Retina (tissue), 1 donor: ENCODE measurements around the gene CNOT4.

Source experiments
- DNase-seq: peaks from one replicate; pipeline ENCODE4 v3.0.0-alpha.2; 2016

The CNOT4 gene

DNA sequence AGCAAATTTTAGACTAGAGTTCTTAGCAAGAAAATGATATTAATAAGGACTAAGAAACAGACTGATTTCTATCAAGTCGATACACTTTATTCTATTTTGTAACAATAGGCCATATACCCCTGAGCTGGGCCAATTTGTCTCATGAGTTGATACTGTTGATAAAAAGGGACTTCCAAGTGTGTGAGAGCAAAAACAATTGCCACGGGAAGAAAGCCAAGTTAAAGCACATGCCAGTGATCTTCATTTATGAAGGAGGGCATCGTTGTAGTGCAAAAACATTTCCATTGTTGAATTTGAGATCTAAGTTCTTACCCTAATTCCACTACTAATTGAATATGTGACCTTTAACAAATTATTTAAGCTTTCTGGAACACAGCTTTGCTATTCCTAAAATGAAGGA lies 119.9 kb downstream of the CNOT4 start:
- no peak for DNase-seq

DNA sequence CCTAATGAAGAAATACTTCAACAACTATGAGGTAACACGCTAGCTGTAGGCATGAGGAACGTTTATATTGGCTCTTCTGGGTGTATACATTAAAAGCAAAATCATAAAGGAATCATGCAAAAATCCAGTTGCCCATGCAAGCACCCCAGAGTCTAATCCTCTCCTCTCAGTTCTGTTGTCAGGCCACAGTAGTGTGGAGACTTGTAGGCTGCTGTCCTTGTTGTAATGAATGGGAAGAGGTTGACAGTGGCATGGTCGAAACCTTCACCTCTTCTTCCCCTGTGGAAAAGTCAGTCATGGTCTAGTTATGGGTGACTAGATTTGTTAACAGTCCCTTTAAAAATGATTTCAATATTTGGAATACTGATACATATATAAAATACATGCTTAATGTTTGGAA lies 121.3 kb downstream of the CNOT4 start:
- no peak for DNase-seq

DNA sequence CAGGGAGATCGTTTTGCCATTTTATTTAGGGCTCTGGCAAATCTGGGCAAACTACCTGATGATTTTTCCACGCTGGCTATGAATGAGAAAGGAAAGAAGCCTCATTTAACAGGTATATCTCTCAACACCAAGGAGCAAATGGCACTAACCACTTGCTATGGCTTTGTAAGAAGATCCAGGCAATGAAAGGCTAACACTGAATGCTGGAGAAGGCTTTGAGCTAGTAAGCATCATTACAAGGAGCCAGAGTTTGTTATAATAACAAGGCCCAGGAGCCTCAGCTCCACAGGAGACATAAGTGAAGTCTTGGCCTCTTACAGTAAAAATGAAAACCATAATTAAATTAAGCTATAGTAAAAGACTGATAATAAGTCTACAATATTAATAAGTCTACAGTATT lies 123.1 kb downstream of the CNOT4 start:
- DNase-seq: no peak

DNA sequence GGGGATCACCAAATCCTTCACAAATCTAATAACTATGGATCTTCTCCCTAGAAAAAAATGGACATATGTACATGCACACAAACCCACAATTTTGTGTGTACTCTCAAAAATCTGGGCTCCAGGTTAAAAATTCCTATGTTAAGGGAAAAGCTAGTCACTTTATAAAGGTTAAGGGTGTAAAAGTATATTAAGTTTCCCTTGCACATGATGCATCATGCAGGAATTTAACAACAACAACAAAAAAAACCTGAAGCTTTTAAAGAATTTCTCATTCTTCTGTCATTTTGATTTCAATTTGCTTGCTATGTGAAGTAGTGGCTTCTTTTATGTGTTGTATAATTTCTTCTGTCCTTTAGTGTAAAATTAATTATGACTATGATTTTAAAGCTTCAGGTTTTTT lies 123.7 kb downstream of the CNOT4 start:
- no peak for DNase-seq

DNA sequence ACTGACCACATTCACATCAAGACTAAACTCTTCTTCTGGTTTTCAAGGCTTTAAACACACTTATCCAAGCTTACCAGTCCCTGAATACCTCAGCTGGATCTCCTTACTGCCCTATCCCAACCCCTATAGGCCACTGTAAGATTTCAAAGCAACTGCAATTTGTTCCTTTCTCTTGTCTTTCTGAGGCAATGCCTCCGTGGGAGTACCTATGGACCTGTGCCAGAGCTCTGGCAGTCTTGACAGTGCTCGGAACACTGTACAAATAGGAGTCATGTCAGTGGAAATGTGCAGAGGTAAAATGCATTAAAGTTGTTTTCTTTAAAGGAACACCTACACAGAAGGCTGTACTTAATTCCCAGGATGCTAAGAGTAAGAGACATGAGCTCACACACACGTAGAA lies 124.7 kb downstream of the CNOT4 start:
- no peak for DNase-seq

DNA sequence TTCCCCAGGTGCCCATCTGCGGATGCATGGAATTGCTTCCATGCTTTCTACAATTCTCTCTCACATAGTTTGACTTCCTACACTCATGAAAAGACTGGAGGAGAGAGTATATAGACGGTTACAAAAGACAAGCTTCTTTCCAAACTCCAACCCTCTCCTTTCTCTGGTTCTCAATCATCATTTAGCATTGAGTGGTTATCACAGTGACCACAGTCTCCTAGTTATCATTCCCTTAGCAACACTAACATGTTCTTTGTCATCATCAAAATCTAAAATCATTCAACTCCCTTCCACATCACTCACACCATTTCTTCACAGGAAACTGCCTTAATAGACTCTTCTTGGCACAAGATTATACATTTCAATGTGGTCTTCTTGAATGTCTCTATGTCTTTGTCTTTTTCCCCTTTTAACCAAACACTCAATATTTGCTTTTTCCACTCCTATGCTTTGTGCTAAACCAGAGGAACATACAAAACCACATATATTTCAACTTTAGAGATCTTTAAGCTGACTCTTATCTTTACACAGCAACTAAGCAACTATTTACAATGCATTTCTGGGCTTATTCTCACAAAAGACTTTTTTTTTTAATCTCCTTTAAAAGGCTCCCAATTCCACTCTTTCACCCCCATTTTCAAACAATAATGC lies 126.3 kb downstream of the CNOT4 start:
- DNase-seq: no peak

DNA sequence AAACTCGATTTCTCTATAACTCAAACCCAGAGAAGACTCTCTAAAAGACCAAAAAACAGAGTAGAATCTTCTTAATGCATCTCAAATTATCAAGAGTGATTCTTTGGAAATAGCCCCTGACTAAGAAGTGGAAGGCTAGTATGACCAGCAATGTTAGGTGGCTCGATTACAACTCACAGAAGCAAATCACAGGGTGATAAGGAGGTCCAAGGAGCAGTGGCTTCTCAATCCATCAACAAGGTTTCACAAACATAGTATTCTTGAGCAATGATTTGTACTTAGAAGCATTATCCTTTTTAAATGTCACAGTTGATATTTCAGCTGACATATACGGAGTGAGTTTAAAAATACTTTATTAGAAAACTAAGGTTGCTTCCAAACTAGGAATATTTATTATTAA lies 127.7 kb downstream of the CNOT4 start:
- no peak for DNase-seq

DNA sequence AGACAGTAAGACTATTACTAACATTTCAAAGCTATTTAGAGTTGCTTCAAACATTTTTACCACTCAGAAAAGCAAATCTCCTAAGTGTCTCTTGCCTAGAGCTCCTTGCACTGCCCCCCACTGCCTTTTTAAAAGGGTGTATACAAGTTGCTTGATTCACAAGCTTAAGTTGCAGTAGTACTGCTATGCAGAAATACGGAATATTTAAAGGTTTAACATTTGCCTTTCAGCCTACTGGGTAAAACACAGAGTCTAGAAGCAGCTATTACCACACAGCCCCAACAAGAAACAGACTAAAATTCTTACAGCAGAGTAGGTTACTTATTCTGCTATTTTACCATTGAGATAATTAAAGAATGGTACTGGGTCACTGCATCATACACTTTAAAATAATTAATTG lies 128.5 kb downstream of the CNOT4 start:
- no peak for DNase-seq

DNA sequence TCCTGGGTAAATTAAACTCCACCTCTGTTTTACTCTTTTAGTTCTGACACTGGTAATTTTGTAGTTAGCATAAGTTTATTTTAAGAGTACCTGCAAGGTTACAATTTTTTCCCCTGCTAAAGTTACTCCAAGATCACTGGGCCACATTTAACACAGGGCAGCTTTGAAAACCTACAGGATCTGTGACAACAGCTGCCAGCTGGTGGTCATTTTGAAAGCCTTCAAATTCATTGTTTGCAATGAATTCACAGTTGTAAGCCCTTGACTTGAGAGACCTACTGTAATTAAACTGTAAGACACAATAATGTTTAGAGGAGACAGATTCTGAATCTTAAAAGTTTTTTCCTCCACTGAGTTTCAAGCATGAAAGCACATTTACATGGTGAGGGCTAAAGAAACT lies 129.6 kb downstream of the CNOT4 start:
- no peak for DNase-seq

DNA sequence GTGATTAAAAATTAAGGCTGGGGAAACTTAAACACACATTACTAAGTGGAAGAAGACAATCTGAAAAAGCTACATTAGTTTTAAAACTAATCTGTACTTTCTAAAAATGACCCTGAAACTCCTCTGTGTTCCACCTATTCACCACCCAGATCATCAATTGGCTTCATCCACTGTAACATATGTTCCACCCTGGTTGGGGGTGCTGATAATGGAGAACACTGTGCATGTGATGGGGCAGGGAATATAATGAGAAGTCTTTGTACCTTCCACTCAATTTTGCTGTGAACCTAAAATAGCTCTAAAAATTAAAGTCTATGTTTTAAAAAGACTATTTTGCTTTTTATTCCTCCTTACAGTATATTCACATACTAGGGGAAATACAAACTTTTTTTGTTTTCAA lies 132.7 kb downstream of the CNOT4 start:
- no peak for DNase-seq

DNA sequence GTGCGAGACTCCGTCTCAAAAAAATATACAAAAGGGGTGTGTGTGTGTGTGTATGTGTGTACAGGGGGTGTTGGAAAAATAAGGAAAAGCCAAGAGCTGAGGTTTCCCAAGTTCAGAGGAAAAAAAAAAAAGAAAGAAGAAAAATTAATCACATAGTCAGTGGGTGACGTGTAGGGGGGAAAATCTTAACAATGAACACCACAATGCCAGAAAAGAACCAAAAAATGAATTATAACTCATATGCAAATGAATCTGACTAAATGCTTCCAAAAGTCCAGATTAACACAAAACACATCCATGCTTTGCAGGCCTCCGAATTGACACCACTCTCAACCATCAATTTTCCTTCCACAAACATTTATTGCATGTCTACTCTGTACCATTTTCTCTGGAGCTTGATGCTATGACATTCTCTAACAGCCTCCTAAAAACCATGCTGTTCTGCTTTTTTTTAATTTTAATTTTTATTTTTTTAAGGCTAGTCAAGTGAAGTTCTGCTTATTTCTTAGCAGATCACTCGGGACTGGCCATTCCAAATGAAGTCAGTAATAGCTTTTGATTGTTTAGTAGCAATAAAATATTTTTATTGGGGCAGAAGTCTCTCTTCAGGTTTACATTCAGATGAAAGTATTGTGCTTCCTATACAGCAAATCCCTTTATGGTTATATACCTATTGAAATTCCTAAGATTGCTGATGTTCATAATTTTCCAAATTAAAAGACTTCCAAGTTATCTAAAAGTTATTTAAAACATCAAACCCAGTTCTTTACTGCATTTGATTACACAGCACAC lies 133.8 kb downstream of the CNOT4 start:
- DNase-seq: no peak

DNA sequence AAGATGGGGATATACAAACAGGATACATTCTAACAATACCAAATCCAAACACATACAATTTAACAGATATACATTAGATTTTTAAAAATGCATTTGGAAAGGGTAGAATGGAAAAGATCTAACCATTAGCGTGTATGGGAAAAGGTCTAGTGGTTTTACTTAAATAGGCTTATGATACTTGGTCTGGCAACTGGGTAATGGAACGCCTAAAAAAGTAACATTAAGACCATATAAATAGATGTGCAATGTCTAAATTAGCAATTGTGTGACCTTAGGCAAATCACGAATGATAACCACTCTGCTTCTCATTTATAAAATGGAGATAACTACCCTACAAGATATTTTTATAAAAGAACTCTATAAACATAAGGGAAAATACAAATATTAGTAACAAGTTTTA lies 135.2 kb downstream of the CNOT4 start:
- DNase-seq: no peak

DNA sequence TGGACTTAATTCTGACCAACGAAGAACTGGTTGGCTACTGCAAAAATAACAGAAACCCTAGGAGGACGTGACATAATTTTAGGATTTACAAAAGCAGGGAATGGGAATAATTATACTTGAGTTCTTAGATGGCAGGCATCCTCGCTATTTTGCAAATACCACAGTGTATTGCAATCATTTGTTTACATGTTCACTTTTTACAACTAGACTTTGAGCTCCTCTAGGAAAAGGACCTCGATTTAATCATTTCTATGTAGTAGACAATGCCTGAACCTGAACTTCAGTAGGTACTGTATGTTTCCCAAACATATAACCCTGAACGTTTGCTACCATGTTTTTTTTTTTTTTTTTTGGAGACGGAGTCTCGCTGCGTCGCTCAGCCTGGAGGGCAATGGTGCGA lies 137.7 kb downstream of the CNOT4 start:
- DNase-seq: no peak

DNA sequence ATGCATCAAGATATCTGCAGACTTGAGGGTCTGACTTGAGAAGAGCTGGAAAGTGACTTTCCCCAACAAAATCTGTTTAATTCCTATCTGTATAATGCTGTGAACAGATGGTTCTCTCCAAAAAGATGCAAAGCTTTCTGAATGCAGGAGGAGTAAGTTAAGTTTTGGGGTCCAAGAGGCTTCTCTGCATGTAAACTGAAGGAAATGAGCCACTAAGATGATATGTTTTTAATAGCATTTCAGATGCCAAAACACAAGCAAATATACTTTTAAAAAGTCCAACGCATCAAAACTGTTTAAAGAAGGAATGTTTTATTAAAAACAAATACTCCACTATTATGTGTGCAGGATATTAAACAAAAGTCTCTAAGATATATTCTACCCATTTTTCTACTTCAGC lies 139.2 kb downstream of the CNOT4 start:
- DNase-seq: no peak

DNA sequence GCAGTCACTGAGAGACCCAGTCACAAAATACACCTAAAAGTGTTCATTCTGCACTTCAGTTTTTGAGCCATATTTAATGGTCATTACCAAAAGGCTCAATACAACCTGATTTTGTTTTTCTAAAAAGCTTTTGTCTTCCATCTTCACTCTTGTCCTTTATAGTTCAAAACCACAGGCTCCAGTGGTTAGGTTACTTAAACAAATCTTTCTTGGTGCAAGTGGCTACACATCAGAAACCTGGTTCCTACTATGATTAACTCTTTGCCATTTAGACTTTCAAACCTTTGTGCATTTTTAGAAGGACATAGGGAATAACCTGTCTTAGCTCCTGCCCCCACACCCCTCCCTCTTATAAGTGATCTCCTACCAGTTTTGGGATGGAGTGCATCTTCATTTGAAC lies 140.5 kb downstream of the CNOT4 start:
- DNase-seq: no peak

DNA sequence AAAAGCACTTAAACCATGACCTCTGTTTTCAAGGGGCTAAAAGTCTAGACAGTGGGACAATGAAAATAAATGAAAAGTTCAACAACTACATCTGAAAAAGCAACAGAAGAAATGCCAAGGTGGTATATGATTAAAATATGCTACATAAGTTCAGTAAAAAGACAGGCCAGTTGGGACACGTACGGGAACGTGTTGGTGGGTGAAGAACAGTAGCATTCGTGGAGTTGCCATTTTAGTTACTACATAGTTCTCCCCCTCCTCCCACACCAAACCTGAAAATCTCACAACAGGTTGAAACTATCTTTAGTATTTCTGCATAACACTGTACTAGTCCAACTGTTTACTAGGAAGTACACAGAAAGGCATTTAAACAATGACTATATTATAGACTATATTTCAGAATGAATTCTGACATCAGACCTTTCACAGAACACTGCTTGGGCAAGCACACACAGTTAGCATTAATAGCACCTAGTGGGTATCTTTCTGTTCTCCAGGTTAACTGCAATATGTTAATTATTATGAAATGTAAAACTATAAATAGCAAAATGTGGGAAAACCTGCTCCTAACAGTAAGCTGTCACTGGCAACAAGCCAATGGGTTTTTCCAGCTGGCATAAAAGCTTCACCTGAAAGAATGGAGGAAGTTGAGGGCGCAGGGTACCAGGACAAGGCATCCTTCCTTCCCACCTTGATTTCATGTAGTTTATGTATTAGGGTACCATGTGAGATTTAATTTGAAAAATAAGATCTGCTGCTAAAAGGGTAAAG lies 141.3 kb downstream of the CNOT4 start:
- DNase-seq: no peak

DNA sequence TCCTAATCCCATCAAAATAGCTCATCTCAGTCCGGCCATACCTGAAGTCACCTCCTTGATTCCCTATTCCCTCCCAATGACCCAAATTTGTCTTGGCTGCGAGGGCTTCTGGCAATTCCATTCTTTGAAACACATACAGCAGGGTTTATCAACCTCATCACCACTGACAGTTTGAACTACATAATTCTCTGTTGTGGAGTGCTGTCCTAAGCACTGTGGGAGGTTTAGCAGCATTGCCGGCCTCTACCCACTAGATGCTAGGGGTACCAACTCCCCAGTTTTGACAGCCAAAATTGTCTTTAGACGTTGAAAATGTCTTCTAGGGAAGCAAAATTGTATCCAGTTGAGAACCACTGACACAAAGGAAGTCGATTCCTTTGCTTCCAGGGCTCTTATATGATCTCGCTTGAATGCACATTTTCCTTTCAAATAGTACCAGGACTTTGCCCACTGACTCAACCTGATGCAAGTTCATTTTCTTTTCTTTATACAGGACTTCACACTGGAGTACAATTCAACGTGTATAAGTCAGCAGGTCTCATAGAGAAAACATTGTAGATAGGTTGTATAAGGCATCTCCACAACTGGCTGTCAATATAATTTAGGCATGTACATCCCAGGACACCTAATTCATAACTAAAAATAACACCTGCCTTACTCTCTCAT lies 142.9 kb downstream of the CNOT4 start:
- no peak for DNase-seq

DNA sequence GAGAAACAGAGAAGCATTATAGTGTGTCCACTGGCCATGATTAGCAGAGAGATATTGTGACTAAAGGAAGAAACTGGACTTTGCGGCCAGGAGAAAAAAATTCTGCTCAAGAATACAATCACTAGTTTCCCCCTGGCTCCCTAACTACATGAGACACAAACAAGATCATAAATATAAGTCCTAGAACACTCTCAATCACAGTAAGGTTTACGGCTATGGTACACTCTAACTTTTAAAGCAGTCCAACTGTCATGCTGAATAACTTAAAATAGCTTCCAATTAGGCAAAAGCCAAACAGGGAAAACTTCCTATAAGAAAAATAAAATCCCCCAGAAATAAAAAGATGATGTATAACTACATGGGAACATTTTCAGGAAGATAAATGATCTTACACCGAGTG lies 144.2 kb downstream of the CNOT4 start:
- DNase-seq: no peak

DNA sequence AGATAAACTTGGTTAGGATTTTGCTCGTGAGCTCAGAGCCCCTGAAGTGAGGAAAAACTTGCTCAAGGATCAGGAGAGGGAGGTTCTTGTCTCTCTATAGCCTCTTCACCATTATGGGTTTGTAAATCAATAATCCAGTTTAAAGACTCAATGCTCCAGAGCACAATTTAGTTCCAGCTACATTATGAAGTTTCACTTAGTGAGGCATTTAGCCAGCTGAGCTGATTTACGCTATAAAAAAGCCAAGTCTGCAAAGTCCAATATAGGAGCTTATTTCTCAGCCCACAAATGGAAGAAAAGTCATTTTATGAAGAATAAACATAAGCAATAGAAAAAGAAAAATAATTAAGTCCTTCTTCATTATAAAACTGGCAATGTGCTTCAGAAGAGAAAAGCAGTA lies 145.7 kb downstream of the CNOT4 start:
- no peak for DNase-seq

DNA sequence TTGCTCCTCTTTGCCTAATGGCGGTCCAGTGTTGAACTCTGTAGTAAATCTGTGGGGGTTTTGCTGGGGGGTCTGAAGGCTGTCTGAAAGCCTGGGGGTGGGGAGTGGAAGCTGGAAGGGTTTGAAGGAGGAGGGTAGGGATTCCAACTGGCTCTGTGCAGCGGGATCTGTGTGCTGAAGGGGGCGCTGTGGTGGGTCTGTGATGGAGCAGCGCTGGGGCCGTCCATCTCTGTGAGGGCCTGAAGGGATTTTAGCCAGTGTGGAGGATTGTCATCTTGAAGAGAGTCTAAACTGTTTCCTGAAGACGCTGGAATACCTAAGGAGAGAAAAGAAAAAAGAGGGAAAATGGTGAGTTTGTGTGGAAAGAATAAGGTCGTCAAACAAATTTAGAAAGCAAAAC lies 147.0 kb downstream of the CNOT4 start:
- no peak for DNase-seq

DNA sequence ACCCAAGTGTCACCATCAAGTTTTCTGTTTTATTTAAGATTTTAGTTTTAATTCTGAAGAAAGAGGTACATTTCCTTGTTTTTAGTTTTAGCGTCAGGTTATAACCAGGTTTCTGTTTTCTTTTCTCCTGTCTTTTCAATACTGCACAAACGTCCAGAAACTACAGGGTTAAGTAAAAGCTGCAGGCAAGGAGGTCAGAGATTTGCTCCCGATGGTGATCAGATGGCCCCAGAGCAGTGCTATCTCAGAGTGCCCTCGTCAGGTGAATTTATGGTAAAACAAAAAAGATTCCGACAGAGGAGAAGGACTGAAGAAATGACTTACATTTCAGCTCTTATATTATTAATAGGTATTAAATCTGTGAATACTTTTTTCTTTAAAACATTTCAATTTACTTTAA lies 148.1 kb downstream of the CNOT4 start:
- DNase-seq: no peak

DNA sequence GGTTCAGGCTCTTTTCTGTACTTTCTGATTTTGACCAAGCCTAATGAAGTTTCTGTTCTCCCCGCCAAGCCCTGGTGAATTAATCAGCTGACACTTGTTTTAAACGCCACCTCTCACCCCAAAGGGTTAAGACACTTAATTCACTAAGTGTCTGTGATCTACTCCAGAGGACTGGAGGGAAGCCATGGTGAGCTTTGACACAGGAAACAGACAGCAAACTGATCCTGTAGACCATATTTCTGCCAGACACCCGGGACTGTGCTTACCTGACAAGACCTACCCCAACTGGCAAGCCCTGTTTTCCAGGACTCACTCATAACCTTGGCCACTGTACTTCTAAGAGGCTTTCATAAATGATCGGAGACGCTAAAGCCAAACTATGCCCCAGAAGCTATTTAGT lies 150.3 kb downstream of the CNOT4 start:
- no peak for DNase-seq

DNA sequence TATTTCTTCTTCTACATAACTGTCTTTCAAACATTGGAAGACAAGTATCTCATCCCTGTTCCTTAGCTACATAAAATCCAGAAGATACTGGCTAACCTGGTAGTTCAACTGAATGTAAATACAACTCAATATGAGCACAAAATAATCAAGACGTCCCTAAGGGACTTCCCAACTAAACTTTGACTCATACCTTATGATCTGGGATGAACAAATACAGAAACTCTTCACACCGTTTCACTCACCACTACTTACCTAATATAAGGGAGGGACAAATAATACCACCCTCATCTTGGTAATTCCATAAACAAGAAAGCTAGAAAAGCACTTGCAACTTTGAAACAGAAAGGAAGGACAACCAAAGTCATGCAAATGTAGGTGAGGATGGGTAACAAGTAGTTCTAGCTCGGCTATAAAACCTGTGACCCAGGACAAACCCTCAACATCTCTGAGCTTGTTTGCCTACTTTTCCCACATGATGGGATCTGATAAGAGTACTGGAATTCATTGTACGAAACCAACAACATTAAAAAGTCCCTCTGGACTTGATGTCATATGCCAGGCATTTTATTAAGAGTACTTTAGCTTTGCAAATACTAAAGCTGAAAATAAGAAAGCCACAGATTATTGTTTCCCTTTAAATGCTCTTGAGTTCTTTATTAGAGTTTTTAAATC lies 154.4 kb downstream of the CNOT4 start:
- no peak for DNase-seq
